GM12892 (cell line): Measurements from ENCODE around the gene TMCO4.

Experiments
- DNase-seq: peaks from one replicate; pipeline ENCODE4 v3.0.0; 2011; ENCODE audit not compliant: insufficient read length
- FAIRE-seq: peaks from 2 replicates; lab custom pipeline; 2011; peaks lifted over from hg19 to GRCh38; lab: Jason Lieb, UNC
- POLR2A ChIP-seq: IDR thresholded peaks from 2 replicates; pipeline ENCODE4 v1.6.1; 2011; ENCODE audit warnings: low read depth, low read length, control low read depth
- POLR2AphosphoS5 ChIP-seq: IDR thresholded peaks from 2 replicates; pipeline ENCODE4 v1.6.1; 2011; ENCODE audit warnings: low read depth, low read length, control low read depth
- TAF1 ChIP-seq: IDR thresholded peaks from 2 replicates; pipeline ENCODE4 v1.6.1; 2011; ENCODE audit warnings: low read depth, mild to moderate bottlenecking, control low read depth, low read length, borderline replicate concordance

Gene TMCO4

GRCh38 chr1:19735440-19736127, 64.1 kb downstream of the TMCO4 start:
- DNase-seq, result no peak
- no peak for FAIRE-seq
- TF ChIP-seq POLR2A, result no peak
- TF ChIP-seq TAF1, result no peak
- TF ChIP-seq POLR2AphosphoS5, result no peak

GRCh38 chr1:19734472-19734999, 65.2 kb downstream of the TMCO4 start:
- no peak for DNase-seq
- no peak for FAIRE-seq
- TF ChIP-seq POLR2A (no peak), TAF1 (no peak), POLR2AphosphoS5 (no peak)

GRCh38 chr1:19734056-19734455, 65.7 kb downstream of the TMCO4 start:
- no peak for TF ChIP-seq POLR2A
- no peak for TF ChIP-seq TAF1
- TF ChIP-seq POLR2AphosphoS5, result no peak
- no peak for DNase-seq
- no peak for FAIRE-seq

GRCh38 chr1:19733615-19734014, 66.1 kb downstream of the TMCO4 start:
- DNase-seq (no peak), FAIRE-seq (no peak)

GRCh38 chr1:19731311-19731821, 68.3 kb downstream of the TMCO4 start:
- TF ChIP-seq POLR2AphosphoS5, result no peak
- TF ChIP-seq TAF1, result no peak
- TF ChIP-seq POLR2A, result no peak
- FAIRE-seq, result no peak

More at GRCh38 chr1:19733615-19734014, 66.1 kb downstream of the TMCO4 start:
- TF ChIP-seq TAF1 (no peak), POLR2AphosphoS5 (no peak), POLR2A (no peak)

GRCh38 chr1:19730793-19731192, 68.9 kb downstream of the TMCO4 start:
- TF ChIP-seq TAF1, result no peak
- no peak for TF ChIP-seq POLR2A
- TF ChIP-seq POLR2AphosphoS5, result no peak
- DNase-seq (no peak), FAIRE-seq (no peak)

More at GRCh38 chr1:19731311-19731821, 68.3 kb downstream of the TMCO4 start:
- DNase-seq, result no peak

- no peak for TF ChIP-seq POLR2A
- no peak for TF ChIP-seq POLR2AphosphoS5
- no peak for TF ChIP-seq TAF1
- DNase-seq, result no peak
- no peak for FAIRE-seq
Measured at GRCh38 chr1:19730232-19730631, 69.5 kb downstream of the TMCO4 start.

GRCh38 chr1:19728413-19729145, 71.1 kb downstream of the TMCO4 start:
- DNase-seq (no peak), FAIRE-seq (no peak)
- TF ChIP-seq TAF1 (no peak), POLR2AphosphoS5 (no peak), POLR2A (no peak)

GRCh38 chr1:19725606-19726005, 74.1 kb downstream of the TMCO4 start:
- FAIRE-seq (no peak), DNase-seq (no peak)
- TF ChIP-seq POLR2AphosphoS5 (no peak), POLR2A (no peak), TAF1 (no peak)

GRCh38 chr1:19723874-19724273, 75.8 kb downstream of the TMCO4 start:
- DNase-seq (no peak), FAIRE-seq (no peak)
- TF ChIP-seq TAF1 (no peak), POLR2A (no peak), POLR2AphosphoS5 (no peak)

GRCh38 chr1:19720973-19721372, 78.7 kb downstream of the TMCO4 start:
- no peak for DNase-seq
- no peak for FAIRE-seq

GRCh38 chr1:19720174-19720573, 79.5 kb downstream of the TMCO4 start:
- TF ChIP-seq POLR2A (no peak), TAF1 (no peak), POLR2AphosphoS5 (no peak)
- no peak for DNase-seq
- no peak for FAIRE-seq

More at GRCh38 chr1:19720973-19721372, 78.7 kb downstream of the TMCO4 start:
- TF ChIP-seq POLR2A (no peak), TAF1 (no peak), POLR2AphosphoS5 (no peak)
